ENCODE results near the gene PGS1. TPM values are rescaled to one million over a fixed set of nuclear protein-coding genes. Genes with fewer than 3 reads are reported as not detected.
A peak's percentile ranks its signal among the peaks of the same experiment; 100 is the strongest.

The PGS1 gene
- total RNA-seq, 4 donors from 2014 or later = 23.9 to 51.7 (median 34.2) TPM

DNA sequence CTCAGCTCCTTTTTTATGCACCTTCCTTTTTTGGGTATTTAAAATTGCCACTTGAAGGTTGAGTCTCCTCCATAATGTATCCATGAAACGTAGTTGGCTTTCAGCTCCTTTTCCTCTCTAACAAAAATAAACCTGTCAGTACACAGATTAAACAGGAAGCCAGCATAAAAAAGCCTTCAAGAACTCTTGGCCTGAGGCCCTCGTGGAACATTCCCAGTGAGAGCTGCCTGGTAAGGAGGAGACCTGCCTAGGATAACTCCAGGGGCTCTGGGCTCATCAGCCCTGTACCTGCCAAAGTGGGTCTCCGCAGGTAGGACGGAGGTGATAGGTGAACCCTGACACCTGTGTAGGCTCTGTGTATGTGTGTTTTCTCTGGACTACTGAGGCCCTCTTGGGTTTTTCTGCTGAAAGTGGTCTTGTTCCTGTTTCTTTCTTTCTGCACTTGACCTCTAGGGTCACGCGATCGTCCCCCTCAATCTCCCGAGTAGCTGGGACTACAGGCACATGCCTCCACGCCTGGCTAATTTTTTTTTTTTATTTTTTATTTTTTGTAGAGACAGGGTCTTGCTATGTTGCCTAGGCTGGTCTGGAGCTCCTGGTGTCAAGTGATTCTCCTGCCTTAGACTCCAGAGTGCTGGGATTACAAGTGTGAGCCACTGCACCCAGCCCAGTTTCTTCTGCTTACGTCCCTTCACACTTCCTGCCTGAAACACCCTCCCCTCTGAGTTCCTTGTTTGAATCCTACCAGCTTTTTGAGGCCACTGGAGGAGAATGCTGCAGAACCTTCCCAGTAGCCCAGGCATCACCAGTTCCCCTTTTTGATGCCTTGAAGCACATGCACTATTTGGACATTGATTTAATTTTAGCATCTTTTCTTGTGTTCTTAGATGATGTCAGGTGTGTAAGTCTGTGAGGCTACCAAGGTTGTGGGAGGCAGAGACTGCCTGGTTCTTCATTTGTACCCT, 9.8 kb downstream of the PGS1 start:
- no peak for DNase-seq (ENCODE audit: low spot score in 2 of 2)

DNA sequence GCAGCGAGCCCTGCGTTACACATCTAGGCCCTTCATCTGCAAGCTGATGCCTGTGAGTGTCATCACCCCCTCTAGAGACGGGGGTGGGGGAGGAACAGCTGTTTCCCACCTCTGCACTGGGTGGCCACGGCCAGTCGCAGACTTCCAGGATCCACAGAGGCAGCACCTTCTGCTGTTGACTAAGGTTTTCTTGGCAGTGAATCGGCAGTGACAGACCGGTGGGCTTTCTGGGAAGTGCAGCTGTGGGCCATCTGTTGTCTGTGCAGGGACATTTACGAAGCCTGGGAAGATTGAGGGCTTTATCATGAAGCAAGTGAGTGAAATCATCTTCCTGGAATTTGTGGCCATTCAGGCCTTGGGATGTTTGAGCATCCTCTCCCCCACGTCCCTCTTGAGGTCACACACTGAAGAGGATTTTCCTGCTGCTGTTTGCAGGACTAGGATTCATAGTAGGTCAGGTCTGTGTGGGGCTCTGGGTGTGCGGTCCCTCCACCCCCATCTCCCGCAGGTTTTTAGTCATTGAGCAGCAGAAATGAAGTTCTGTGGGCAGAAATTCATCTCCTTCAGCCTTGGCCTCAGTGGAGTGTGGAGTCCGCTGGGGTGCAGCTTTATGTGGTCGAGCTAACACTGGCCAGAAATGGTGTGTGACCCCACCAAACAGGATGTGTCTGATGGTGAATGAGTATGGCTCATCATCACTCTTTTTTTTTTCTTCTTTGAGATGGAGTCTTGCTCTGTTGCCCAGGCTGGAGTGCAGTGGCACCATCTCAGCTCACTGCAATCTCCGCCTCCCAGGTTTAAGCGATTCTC, 12.0 kb downstream of the PGS1 start:
- H3K27ac ChIP-seq = no peak overlapping the region
- no peaks in the 10 kb centered on the region for H3K27me3 ChIP-seq
- DNase-seq (ENCODE audit: low spot score in 2 of 2) = no peak
- peaks cover 49% of the 10 kb centered on the region for H3K4me1 ChIP-seq
- TF ChIP-seq POLR2AphosphoS5 (IDR thresholded peaks at IDR 0.05) (no peak), POLR2A (IDR thresholded peaks at IDR 0.05) (no peak), EP300 (IDR thresholded peaks at IDR 0.05) (no peak)
- TF ChIP-seq, protein P1, sequence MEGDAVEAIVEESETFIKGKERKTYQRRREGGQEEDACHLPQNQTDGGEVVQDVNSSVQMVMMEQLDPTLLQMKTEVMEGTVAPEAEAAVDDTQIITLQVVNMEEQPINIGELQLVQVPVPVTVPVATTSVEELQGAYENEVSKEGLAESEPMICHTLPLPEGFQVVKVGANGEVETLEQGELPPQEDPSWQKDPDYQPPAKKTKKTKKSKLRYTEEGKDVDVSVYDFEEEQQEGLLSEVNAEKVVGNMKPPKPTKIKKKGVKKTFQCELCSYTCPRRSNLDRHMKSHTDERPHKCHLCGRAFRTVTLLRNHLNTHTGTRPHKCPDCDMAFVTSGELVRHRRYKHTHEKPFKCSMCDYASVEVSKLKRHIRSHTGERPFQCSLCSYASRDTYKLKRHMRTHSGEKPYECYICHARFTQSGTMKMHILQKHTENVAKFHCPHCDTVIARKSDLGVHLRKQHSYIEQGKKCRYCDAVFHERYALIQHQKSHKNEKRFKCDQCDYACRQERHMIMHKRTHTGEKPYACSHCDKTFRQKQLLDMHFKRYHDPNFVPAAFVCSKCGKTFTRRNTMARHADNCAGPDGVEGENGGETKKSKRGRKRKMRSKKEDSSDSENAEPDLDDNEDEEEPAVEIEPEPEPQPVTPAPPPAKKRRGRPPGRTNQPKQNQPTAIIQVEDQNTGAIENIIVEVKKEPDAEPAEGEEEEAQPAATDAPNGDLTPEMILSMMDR (IDR thresholded peaks at IDR 0.05) = no peak
- peaks cover 8% of the 10 kb centered on the region for H3K36me3 ChIP-seq
- WGBS = 63% methylated on average over 14 of the region's 15 CpGs
- no peak overlapping the region for H3K4me3 ChIP-seq
- H3K9me3 ChIP-seq = no peaks in the 10 kb centered on the region

More for the DNA sequence above, 9.8 kb downstream of the PGS1 start:
- Histone ChIP-seq H3K9me3 (no peaks in the 10 kb centered on the region), H3K27me3 (no peaks in the 10 kb centered on the region), H3K36me3 (no peaks in the 10 kb centered on the region), H3K27ac (peak overlapping the region; percentile 26), H3K4me3 (no peak overlapping the region), H3K4me1 (peaks cover 62% of the 10 kb centered on the region)
- TF ChIP-seq EP300 (IDR thresholded peaks at IDR 0.05) = no peak
- TF ChIP-seq, protein P1 (IDR thresholded peaks at IDR 0.05) = no peak
- no peak for TF ChIP-seq POLR2AphosphoS5 (IDR thresholded peaks at IDR 0.05)
- 46% methylated on average over 10 of the region's 10 CpGs for whole genome bisulfite sequencing

DNA sequence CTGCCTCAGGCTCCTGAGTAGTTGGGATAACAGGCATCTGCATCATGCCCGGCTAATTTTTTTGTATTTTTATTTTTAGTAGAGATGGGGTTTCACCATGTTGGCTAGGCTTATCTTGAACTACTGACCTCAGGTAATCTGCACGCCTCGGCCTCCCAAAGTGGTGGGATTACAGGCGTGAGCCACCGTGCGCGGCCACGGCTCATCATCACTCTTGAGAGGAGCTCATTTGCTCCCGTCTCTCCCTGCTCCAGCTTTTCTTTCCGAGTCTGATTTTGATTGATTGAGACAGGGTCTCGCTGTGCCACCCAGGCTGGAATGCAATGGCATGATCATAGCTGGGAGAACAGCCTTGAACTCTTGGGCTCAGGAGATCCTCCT, 12.6 kb downstream of the PGS1 start:
- Histone ChIP-seq H3K27me3 (no peaks in the 10 kb centered on the region), H3K4me3 (no peak overlapping the region), H3K36me3 (peaks cover 13% of the 10 kb centered on the region), H3K27ac (no peak overlapping the region), H3K4me1 (peaks cover 44% of the 10 kb centered on the region), H3K9me3 (no peaks in the 10 kb centered on the region)
- 99% methylated on average over 11 of the region's 11 CpGs for WGBS
- TF ChIP-seq POLR2A (IDR thresholded peaks at IDR 0.05) = no peak
- TF ChIP-seq EP300 (IDR thresholded peaks at IDR 0.05) = no peak
- no peak for TF ChIP-seq POLR2AphosphoS5 (IDR thresholded peaks at IDR 0.05)
- TF ChIP-seq, protein P1 (IDR thresholded peaks at IDR 0.05) = no peak
- DNase-seq (ENCODE audit: low spot score in 2 of 2) = no peak

DNA sequence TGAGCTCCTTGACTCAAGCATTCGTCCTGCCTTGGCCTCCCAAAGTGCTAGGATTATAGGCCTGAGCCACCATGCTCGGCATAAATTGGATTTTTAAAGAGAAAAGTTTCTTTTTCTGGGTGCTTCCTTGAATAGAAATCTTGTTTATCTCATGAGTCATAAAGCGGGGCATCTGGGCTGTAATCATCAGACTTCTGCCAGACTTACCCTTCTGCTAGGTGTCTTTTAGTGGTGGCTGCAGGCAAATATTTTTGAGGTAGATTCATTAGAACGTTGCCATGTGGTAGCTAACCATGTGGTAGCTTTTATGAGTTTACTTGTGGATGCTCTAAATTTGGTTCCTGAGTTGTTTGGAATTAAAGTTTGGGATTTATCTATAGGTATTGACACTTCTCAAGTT, 13.4 kb downstream of the PGS1 start:
- TF ChIP-seq EP300 (IDR thresholded peaks at IDR 0.05) = no peak
- no peak for TF ChIP-seq POLR2AphosphoS5 (IDR thresholded peaks at IDR 0.05)
- no peak for TF ChIP-seq POLR2A (IDR thresholded peaks at IDR 0.05)
- TF ChIP-seq, protein P1 (IDR thresholded peaks at IDR 0.05) = no peak
- DNase-seq (ENCODE audit: low spot score in 2 of 2) = no peak
- H3K9me3 ChIP-seq = no peaks in the 10 kb centered on the region
- no peak overlapping the region for H3K27ac ChIP-seq
- no peak overlapping the region for H3K4me3 ChIP-seq
- H3K4me1 ChIP-seq = peaks cover 36% of the 10 kb centered on the region
- 46% methylated on average over 4 of the region's 4 CpGs for WGBS
- no peaks in the 10 kb centered on the region for H3K27me3 ChIP-seq
- peaks cover 19% of the 10 kb centered on the region for H3K36me3 ChIP-seq

DNA sequence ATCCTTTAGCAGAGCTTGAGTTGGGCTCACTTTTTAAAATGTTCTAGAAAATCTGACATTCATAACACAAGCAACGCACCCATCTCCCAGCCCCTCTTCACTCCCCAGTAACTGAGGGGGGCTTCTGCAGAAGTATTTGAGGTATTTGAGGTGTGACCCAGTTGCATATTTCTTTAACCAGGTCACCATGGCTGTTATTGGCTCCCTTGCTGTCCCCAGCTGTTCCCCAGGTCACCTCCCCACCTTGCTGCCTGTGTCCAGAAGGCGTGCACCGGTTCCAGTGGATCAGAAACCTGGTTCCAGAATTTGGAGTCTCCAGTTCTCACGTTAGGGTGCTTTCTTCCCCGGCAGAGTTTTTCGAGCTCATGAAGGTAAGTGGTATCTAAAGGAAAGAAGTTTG, 13.8 kb downstream of the PGS1 start:
- no peak for DNase-seq (ENCODE audit: low spot score in 2 of 2)
- WGBS = 90% methylated on average over 6 of the region's 6 CpGs

More for the DNA sequence above, 13.8 kb downstream of the PGS1 start:
- TF ChIP-seq POLR2AphosphoS5 (IDR thresholded peaks at IDR 0.05) (no peak), EP300 (IDR thresholded peaks at IDR 0.05) (no peak), POLR2A (IDR thresholded peaks at IDR 0.05) (no peak)
- TF ChIP-seq, protein P1 (IDR thresholded peaks at IDR 0.05) = no peak
- Histone ChIP-seq H3K27me3 (no peaks in the 10 kb centered on the region), H3K9me3 (no peaks in the 10 kb centered on the region), H3K4me1 (peaks cover 35% of the 10 kb centered on the region), H3K27ac (no peak overlapping the region), H3K4me3 (no peak overlapping the region), H3K36me3 (peaks cover 23% of the 10 kb centered on the region)
